ENCODE measurements around the gene MOB3B.

MOB3B gene

GRCh38 chr9:27339661-27340284 is 189.8 kb downstream of the MOB3B start:
- DNase-seq (ENCODE audit: insufficient read length, low spot score) (no peak), FAIRE-seq (no peak)
- TF ChIP-seq POLR2A (IDR thresholded peaks at IDR 0.05; ENCODE audit: low read depth, low read length) = no peak

- DNase-seq (ENCODE audit: insufficient read length, low spot score) = no peak
- TF ChIP-seq POLR2A (IDR thresholded peaks at IDR 0.05; ENCODE audit: low read depth, low read length) = no peak
- FAIRE-seq = no peak
These were observed 191.1 kb downstream of the MOB3B start for GRCh38 chr9:27338527-27338903.

- TF ChIP-seq POLR2A (IDR thresholded peaks at IDR 0.05; ENCODE audit: low read depth, low read length) = no peak
- DNase-seq (ENCODE audit: insufficient read length, low spot score) (no peak), FAIRE-seq (no peak)
These were observed 191.6 kb downstream of the MOB3B start for GRCh38 chr9:27337833-27338526.

GRCh38 chr9:27337236-27337635 is 192.4 kb downstream of the MOB3B start:
- FAIRE-seq = no peak
- DNase-seq (ENCODE audit: insufficient read length, low spot score) = no peak
- no peak for TF ChIP-seq POLR2A (IDR thresholded peaks at IDR 0.05; ENCODE audit: low read depth, low read length)

DNA sequence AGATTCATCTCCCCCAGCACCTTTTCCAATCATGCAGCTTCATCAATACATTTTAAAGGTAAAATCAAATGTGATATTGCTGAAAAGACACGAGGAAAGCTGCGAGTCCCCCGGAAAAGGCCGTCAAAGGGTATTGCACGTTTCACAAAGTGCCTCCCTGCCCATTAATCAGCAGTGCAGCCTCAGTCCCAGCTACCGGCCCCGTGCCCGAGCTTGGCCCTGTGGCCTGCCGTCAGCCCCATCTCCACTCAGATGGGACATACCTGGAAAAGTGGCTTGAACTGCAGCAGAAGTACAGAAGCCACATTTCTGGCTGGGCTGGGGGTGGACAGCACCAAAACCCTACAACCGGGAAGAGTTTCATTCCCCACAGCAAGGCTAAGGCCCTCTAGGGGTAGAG is 192.8 kb downstream of the MOB3B start:
- DNase-seq (ENCODE audit: insufficient read length, low spot score) (no peak), FAIRE-seq (no peak)
- TF ChIP-seq POLR2A (IDR thresholded peaks at IDR 0.05; ENCODE audit: low read depth, low read length) = no peak

DNA sequence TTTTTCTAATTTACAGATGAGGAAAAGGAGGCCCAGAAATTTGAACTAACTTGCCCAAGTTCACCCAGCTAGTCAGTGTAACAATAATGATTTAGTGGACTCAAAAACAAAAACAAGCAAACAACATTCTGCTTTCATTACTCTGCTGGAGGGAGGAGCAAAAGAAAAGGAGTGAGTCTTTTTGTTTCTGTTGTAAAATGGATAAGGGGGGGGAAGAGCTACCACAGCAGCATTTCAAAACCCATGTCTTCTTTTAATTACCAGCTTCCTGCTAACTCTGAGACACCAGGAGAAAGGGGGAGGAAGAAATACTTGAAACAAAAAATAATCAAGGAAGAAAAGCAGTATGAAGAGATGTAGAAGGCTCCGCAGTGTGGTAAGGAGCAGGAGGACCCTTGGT is 193.5 kb downstream of the MOB3B start:
- no peak for DNase-seq (ENCODE audit: insufficient read length, low spot score)
- TF ChIP-seq POLR2A (IDR thresholded peaks at IDR 0.05; ENCODE audit: low read depth, low read length) = no peak
- FAIRE-seq = no peak

GRCh38 chr9:27335075-27335474 is 194.5 kb downstream of the MOB3B start:
- no peak for TF ChIP-seq POLR2A (IDR thresholded peaks at IDR 0.05; ENCODE audit: low read depth, low read length)
- DNase-seq (ENCODE audit: insufficient read length, low spot score) = no peak
- FAIRE-seq = no peak

DNA sequence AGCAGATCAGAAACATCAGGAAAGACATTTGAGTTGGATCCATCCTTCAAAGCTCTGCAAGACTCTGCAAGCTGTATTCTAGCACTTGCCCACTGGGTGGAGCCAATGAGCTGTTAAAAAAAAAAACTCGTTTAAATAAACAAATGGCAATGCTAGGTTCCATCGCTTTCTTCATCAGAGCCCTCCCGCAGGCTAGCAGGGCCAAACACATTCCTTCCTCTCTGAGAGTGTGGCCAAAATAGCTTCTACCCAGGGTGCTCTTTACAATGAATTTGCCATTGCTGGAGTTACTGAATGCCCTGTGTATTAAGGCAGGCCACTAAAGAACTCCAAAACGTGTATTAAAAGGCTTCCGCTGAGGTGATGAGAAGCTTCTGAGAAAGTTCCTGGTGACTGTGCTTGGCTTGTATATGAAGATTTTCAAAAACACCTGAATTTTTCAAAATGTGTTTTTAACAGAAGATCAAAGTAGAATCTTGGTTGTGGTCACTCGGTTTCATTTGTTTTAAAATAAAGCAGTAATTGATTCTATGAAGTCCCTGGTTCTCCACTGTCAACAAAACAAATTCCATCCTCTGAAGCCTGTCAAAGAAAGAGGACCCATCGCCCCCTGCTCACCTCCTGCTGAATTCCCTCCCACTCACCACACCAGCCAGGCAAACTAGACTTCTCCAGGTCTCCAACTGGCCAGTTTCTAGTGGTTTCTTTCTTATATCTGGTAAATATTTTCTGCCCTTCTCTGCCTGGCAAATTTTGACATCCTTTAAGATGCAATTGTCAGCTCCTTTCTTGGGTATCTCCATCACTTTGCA is 196.2 kb downstream of the MOB3B start:
- peak; percentile 61 for DNase-seq (ENCODE audit: insufficient read length, low spot score)
- TF ChIP-seq POLR2A (IDR thresholded peaks at IDR 0.05; ENCODE audit: low read depth, low read length) = no peak
- FAIRE-seq = peak; percentile 98

GRCh38 chr9:27331393-27331792 is 198.2 kb downstream of the MOB3B start:
- DNase-seq (ENCODE audit: insufficient read length, low spot score) (no peak), FAIRE-seq (no peak)

GRCh38 chr9:27329291-27329690 is 200.3 kb downstream of the MOB3B start:
- DNase-seq (ENCODE audit: insufficient read length, low spot score) (no peak), FAIRE-seq (no peak)
- no peak for TF ChIP-seq POLR2A (IDR thresholded peaks at IDR 0.05; ENCODE audit: low read depth, low read length)

More at GRCh38 chr9:27331393-27331792, 198.2 kb downstream of the MOB3B start:
- TF ChIP-seq POLR2A (IDR thresholded peaks at IDR 0.05; ENCODE audit: low read depth, low read length) = no peak

- DNase-seq (ENCODE audit: insufficient read length, low spot score) = no peak
- no peak for TF ChIP-seq POLR2A (IDR thresholded peaks at IDR 0.05; ENCODE audit: low read depth, low read length)
- FAIRE-seq = no peak
These were observed 201.1 kb downstream of the MOB3B start for GRCh38 chr9:27328483-27328882.

DNA sequence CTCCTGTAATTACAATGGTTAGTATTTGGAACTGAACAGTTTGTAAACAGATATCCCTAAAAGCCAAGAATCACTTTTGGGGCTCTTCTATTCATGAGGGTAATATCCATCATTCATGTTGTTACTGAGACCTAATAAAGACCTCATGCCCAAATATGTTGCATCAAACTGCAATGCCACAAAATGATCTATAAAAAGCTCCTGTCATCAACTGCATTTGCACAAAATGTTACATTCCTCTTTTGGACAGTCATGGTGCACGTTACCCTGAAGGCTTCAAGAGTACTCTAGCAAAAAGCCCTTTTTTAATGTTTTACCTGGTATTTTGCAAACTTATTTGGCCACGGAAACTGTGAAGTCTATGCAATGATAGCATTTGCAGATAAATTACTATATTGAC is 218.4 kb downstream of the MOB3B start:
- FAIRE-seq = no peak
- TF ChIP-seq POLR2A (IDR thresholded peaks at IDR 0.05; ENCODE audit: low read depth, low read length) = no peak
- DNase-seq (ENCODE audit: insufficient read length, low spot score) = no peak

DNA sequence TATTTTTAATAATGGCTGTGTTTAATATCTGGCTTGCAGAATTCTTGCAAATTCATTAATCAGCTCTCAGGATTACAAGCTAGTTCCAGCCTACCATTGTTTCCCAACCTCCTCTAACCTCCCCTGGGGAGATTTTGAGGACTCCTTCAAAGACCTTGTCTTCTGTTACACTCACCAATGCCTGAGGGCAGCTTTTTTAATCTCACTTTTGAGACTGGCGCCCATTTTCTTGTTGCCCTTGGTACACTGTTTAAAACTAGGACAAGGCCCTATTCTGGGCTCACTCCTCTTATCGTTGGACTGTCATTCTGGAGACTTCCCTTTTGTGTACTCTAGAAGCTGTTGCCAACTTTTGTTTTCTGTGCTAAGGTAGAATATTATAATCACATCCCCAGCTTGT is 219.0 kb downstream of the MOB3B start:
- FAIRE-seq = no peak

DNA sequence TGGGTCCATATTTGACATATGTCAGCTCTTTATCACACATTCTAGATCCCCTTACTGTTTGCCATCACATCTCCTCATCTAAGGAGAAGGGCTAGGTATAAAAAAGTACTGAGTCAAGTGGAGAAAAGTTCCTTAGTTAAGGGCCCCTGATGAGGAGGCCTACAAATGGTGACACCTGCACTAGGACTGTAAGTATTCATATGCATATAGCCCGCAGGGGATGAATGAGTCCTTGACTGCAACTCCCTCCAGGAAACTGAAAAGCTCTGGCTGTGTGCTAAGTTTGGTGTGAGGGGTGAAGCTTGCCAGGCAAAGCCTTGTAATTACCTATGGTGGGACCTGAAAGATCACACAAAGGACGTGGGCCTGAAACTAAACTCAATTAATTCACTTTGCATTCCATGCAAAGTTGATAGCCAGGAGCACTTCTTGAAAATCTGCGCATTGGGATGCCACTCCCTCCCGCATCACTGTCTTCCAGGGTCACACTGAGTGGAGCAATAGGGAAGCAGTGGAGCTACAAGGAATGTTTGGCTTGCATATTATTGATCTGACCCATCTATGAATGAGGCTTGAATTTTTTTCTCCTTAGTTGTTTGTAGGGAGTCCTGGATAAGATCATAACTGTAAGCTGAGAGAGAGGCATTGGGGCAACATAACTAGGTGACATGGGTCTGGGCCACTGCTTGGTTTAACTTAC is 220.8 kb downstream of the MOB3B start:
- TF ChIP-seq POLR2A (IDR thresholded peaks at IDR 0.05; ENCODE audit: low read depth, low read length) = no peak
- DNase-seq (ENCODE audit: insufficient read length, low spot score) (no peak), FAIRE-seq (no peak)

More for the DNA sequence above, 219.0 kb downstream of the MOB3B start:
- no peak for DNase-seq (ENCODE audit: insufficient read length, low spot score)
- TF ChIP-seq POLR2A (IDR thresholded peaks at IDR 0.05; ENCODE audit: low read depth, low read length) = no peak
